ENCODE measurements around the gene CFAP410.
"Not testable (repeated sequence)": the region's sequence is repeated elsewhere in the genome, so short reads cannot be mapped to it uniquely, and the experiment has no call there.

Gene CFAP410

GRCh38 chr21:44304877-44305293 lies 34.3 kb downstream of the CFAP410 start:
- DNase-seq (ENCODE audit: low spot score), result peak; percentile 71
- TF ChIP-seq, protein P1, sequence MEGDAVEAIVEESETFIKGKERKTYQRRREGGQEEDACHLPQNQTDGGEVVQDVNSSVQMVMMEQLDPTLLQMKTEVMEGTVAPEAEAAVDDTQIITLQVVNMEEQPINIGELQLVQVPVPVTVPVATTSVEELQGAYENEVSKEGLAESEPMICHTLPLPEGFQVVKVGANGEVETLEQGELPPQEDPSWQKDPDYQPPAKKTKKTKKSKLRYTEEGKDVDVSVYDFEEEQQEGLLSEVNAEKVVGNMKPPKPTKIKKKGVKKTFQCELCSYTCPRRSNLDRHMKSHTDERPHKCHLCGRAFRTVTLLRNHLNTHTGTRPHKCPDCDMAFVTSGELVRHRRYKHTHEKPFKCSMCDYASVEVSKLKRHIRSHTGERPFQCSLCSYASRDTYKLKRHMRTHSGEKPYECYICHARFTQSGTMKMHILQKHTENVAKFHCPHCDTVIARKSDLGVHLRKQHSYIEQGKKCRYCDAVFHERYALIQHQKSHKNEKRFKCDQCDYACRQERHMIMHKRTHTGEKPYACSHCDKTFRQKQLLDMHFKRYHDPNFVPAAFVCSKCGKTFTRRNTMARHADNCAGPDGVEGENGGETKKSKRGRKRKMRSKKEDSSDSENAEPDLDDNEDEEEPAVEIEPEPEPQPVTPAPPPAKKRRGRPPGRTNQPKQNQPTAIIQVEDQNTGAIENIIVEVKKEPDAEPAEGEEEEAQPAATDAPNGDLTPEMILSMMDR (IDR thresholded peaks at IDR 0.05; ENCODE audit: extremely low read depth, insufficient read depth, missing control alignments), result peak; percentile 42
- in situ Hi-C loops (cut with MboI; ENCODE audit: low pct_unique_long_range_greater_than_20kb, low sequenced_read_pairs, unreplicated experiment), result no loop called here

DNA sequence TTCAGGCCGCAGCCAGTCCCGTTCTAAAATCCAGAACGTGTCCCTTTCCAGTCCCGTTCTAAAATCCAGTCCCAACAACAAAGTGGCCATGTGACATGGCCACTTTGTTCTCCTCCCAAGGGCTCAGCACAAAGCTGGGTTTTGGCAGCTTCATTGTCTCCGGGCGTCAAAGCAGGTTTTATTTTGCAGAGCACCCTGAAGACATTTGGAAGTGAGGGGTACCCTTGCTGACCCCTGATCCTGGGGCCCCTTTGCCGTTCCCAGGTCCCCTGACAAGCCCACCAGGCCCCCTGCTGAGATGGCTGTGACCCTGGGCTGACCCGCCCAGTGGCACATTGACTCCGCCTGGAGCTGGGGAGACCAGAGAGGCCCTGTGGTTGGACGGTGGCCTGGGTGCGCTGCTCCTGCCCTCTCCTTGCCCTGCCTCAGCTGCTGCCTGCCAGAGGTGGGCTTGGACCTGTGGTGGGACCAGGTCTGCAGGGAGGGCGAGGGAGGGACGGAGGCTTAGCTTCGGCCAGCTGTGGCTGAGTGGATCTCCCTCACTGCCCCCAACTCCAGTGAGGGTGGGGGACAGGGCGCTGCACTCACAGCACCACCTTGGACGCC lies 35.1 kb downstream of the CFAP410 start:
- in situ Hi-C loops (cut with MboI; ENCODE audit: low pct_unique_long_range_greater_than_20kb, low sequenced_read_pairs, unreplicated experiment), result no loop called here
- TF ChIP-seq, protein P1 (IDR thresholded peaks at IDR 0.05; ENCODE audit: extremely low read depth, insufficient read depth, missing control alignments), result no peak
- DNase-seq (ENCODE audit: low spot score), result no peak

DNA sequence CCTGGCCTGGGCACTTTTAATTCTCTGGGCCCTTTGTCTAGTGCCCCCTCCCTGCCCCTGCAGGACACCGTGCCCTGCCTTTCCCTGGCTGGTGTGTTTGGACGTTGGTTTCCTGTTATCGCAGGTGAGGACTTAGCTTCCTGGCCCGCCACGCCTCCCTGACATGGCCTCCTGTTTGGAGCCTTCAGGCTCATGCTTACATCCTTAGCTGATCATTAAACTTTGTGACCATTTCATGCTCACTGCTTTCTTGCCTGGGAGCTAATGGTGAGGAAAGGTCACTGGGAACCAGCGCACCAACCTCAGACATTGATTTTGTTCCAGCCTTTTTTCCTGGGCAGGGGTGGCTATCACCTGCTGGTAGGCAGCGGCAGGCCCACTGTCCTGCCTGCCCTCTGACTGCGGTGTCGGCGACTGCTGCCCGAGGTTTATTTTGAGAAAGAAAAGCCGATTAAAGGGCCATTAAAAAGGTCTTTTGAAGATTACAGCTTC lies 35.7 kb downstream of the CFAP410 start:
- in situ Hi-C loops (cut with MboI; ENCODE audit: low pct_unique_long_range_greater_than_20kb, low sequenced_read_pairs, unreplicated experiment), result no loop called here
- TF ChIP-seq, protein P1 (IDR thresholded peaks at IDR 0.05; ENCODE audit: extremely low read depth, insufficient read depth, missing control alignments), result no peak
- no peak for DNase-seq (ENCODE audit: low spot score)

DNA sequence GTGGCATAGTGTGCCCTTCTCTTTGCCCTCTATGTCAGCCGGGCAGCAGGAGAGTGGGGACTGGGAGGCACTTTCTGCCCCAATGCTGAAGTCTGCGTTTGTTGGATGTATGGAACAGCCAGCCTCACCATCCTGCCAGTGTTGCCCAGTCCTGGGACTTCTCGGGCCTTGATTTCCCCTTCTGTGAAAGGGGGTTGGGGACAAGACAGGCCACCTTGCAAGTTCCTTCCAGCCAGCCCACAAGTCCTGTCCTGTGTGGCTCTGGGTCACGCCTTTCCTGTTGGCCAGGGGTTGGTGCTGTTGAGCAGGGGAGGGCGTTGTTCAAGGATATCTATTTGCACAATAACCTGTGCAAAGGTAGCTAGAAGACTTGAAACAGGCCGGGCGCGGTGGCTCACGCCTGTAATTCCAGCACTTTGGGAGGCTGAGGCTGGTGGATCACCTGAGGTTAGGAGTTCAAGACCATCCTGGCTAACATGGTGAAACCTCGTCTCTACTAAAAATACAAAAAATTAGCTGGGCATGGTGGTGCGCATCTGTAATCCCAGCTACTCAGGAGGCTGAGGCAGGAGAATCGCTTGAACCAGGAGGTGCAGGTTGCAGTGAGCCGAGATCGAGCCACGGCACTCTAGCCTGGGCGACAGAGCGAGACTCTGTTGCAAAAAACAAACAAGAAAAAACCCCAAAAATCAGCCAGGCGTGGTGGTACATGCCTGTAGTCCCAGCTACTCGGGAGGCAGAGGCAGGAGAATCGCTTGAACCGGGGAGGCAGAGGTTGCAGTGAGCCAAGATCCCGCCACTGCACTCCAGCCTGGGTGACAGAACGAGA lies 36.4 kb downstream of the CFAP410 start:
- DNase-seq (ENCODE audit: low spot score); in situ Hi-C loops (cut with MboI; ENCODE audit: low pct_unique_long_range_greater_than_20kb, low sequenced_read_pairs, unreplicated experiment): not testable (repeated sequence)
- TF ChIP-seq, protein P1 (IDR thresholded peaks at IDR 0.05; ENCODE audit: extremely low read depth, insufficient read depth, missing control alignments), result peak; percentile 21

DNA sequence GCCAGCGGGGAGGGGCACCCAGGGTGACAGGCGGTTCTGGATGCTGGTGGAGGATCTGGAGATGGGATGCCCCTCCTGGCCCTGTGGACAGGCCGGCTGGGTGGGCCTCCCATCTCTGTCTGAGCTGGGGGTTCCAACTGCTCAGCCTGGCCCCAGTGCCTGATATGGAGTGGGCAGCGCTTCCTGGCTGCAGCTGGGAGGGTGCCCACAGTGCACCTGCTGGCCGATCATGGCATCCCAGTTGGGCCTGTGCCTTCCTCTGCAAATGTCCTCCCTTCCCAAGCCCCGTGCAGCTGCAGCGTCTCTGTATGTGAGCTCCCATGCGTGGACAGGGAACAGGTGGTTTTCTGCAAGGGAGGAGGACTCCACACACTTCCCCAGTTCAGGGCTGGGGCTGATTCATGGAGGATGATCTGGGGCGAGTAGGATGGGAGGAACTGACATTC lies 37.2 kb downstream of the CFAP410 start:
- DNase-seq (ENCODE audit: low spot score), result no peak
- in situ Hi-C loops (cut with MboI; ENCODE audit: low pct_unique_long_range_greater_than_20kb, low sequenced_read_pairs, unreplicated experiment), result no loop called here
- TF ChIP-seq, protein P1 (IDR thresholded peaks at IDR 0.05; ENCODE audit: extremely low read depth, insufficient read depth, missing control alignments), result no peak

GRCh38 chr21:44301141-44301540 lies 38.0 kb downstream of the CFAP410 start:
- in situ Hi-C loops (cut with MboI; ENCODE audit: low pct_unique_long_range_greater_than_20kb, low sequenced_read_pairs, unreplicated experiment), result no loop called here

More at GRCh38 chr21:44301141-44301540, 38.0 kb downstream of the CFAP410 start:
- TF ChIP-seq, protein P1 (IDR thresholded peaks at IDR 0.05; ENCODE audit: extremely low read depth, insufficient read depth, missing control alignments), result no peak
- DNase-seq (ENCODE audit: low spot score), result no peak

Data from GM13977 (cell line).